IMR-90 (cell line): ENCODE data around the gene SMG5. TPM values are rescaled to one million over a fixed set of nuclear protein-coding genes. Genes with fewer than 3 reads are reported as not detected.

Source experiments
- ATAC-seq: fragments of 200-7000 bp; cut with Tn5 transposase; 2 replicates; pipeline ENCODE4 v1.9.1; 2020; ENCODE audit warnings: low read depth, mild to moderate bottlenecking, moderate library complexity
- BruUV-seq: library from RNA; stranded (reverse); fragments of 400-500 nt; replicated peaks from 2 replicates; lab custom pipeline; 2021; lab: Mats Ljungman, UMichigan
- CTCF ChIA-PET: fragments of 300-600 bp; formaldehyde crosslinking; extraction: SDS; loops from one replicate; lab custom pipeline; 2021; ENCODE audit warnings: antibody characterized with exemption; lab: Yijun Ruan, JAX
- POLR2A ChIA-PET: fragments of 300-600 bp; sonication (Branson Sonifier 250); formaldehyde crosslinking; loops from one replicate; lab custom pipeline; 2022; ENCODE audit warnings: antibody characterized with exemption; ENCODE audit not compliant: unreplicated experiment; lab: Charles Lee
- DNase-seq: peaks from one replicate; pipeline ENCODE4 v3.0.0; 2013
- H2AFZ ChIP-seq: replicated peaks from 2 replicates; pipeline ENCODE3; 2013; ENCODE audit warnings: low read length, mild to moderate bottlenecking; ENCODE audit not compliant: poor library complexity
- H2AK5ac ChIP-seq: 2 replicates; pipeline ENCODE4 v1.6.1; 2013; ENCODE audit warnings: low read depth, low read length, inconsistent platforms
- H2AK9ac ChIP-seq: replicated peaks from 2 replicates; pipeline ENCODE3; 2013; ENCODE audit warnings: mild to moderate bottlenecking, low read depth, low read length, moderate library complexity; ENCODE audit not compliant: poor library complexity
- H2BK120ac ChIP-seq: 2 replicates; pipeline ENCODE4 v1.6.1; 2013; ENCODE audit warnings: low read depth, low read length, inconsistent platforms
- H2BK15ac ChIP-seq: 3 replicates; pipeline ENCODE4 v1.6.1; 2013; ENCODE audit warnings: low read depth, low read length, inconsistent platforms
- H2BK20ac ChIP-seq: 2 replicates; pipeline ENCODE4 v1.6.1; 2013; ENCODE audit warnings: low read depth, mild to moderate bottlenecking, inconsistent platforms, low read length, moderate library complexity
- H2BK5ac ChIP-seq: 2 replicates; pipeline ENCODE4 v1.6.1; 2013; ENCODE audit warnings: mild to moderate bottlenecking, low read depth, low read length, inconsistent platforms; ENCODE audit not compliant: poor library complexity, severe bottlenecking
- H3K14ac ChIP-seq: replicated peaks from 2 replicates; pipeline ENCODE4 v1.6.1; 2013; ENCODE audit warnings: low read depth, low read length, inconsistent platforms
- H3K18ac ChIP-seq: 2 replicates; pipeline ENCODE4 v1.6.1; 2013; ENCODE audit warnings: low read depth, low read length, control low read depth
- H3K23ac ChIP-seq: 2 replicates; pipeline ENCODE4 v1.6.1; 2013; ENCODE audit warnings: low read depth, low read length, inconsistent platforms
- H3K27ac ChIP-seq: 2 replicates; pipeline ENCODE4 v1.5.1; 2013; ENCODE audit warnings: mild to moderate bottlenecking, control low read depth, low read length; ENCODE audit not compliant: insufficient read depth
- H3K27me3 ChIP-seq: 2 replicates; pipeline ENCODE4 v1.6.1; 2013; ENCODE audit warnings: low read length; ENCODE audit not compliant: control insufficient read depth, insufficient read depth
- H3K36me3 ChIP-seq: 2 replicates; pipeline ENCODE4 v1.6.1; 2013; ENCODE audit warnings: low read length, mixed read lengths; ENCODE audit not compliant: control insufficient read depth, insufficient read depth
- H3K4ac ChIP-seq: 2 replicates; pipeline ENCODE4 v1.6.1; 2013; ENCODE audit warnings: low read depth, low read length, inconsistent platforms
- H3K4me1 ChIP-seq: 2 replicates; pipeline ENCODE4 v1.6.1; 2013; ENCODE audit warnings: low read length, mixed read lengths; ENCODE audit not compliant: control insufficient read depth, insufficient read depth
- H3K4me2 ChIP-seq: 2 replicates; pipeline ENCODE4 v1.6.1; 2013; ENCODE audit warnings: low read depth, mild to moderate bottlenecking, control low read depth, low read length, moderate library complexity
- H3K4me3 ChIP-seq: 2 replicates; pipeline ENCODE4 v1.5.1; 2013; ENCODE audit warnings: low read depth, mild to moderate bottlenecking, control low read depth, low read length, moderate library complexity; ENCODE audit not compliant: insufficient read depth
- H3K56ac ChIP-seq: 2 replicates; pipeline ENCODE4 v1.6.1; 2013; ENCODE audit warnings: low read length, inconsistent platforms; ENCODE audit not compliant: insufficient read depth; ENCODE audit errors: extremely low read depth
- H3K79me1 ChIP-seq, 2 experiments: 2 replicates each; pipeline ENCODE4 v1.6.1; 2013; ENCODE audit warnings: low read length in 2 of 2, inconsistent platforms in 1 of 2, low read depth in 1 of 2
- H3K9ac ChIP-seq: 2 replicates; pipeline ENCODE4 v1.6.1; 2013; ENCODE audit warnings: low read depth, low read length, control low read depth
- H3K9me1 ChIP-seq: 2 replicates; pipeline ENCODE4 v1.6.1; 2013; ENCODE audit warnings: low read length, inconsistent platforms; ENCODE audit not compliant: insufficient read depth
- H3K9me3 ChIP-seq: 2 replicates; pipeline ENCODE4 v1.6.1; 2013; ENCODE audit warnings: low read length; ENCODE audit not compliant: control insufficient read depth, insufficient read depth
- H4K20me1 ChIP-seq: 2 replicates; pipeline ENCODE4 v1.6.1; 2013; ENCODE audit warnings: low read length, inconsistent platforms; ENCODE audit not compliant: insufficient read depth
- H4K5ac ChIP-seq: 2 replicates; pipeline ENCODE4 v1.6.1; 2013; ENCODE audit warnings: mild to moderate bottlenecking, low read depth, low read length, control low read depth
- H4K8ac ChIP-seq, 2 experiments: 2 replicates each; pipeline ENCODE4 v1.6.1; 2013; ENCODE audit warnings: low read depth in 2 of 2, low read length in 2 of 2, control low read depth in 1 of 2, inconsistent platforms in 1 of 2
- H4K91ac ChIP-seq: 2 replicates; pipeline ENCODE4 v1.6.1; 2013; ENCODE audit warnings: low read depth, low read length, inconsistent platforms; ENCODE audit not compliant: insufficient read depth
- BHLHE40 ChIP-seq: fragments of 150-350 bp; IDR thresholded peaks from 2 replicates; pipeline ENCODE4 v1.6.1; 2016; ENCODE audit warnings: mild to moderate bottlenecking, low read depth, low read length
- CHD1 ChIP-seq: IDR thresholded peaks from 2 replicates; pipeline ENCODE4 v1.6.1; 2012; ENCODE audit warnings: low read depth, low read length, improper control_type of control experiment
- CTCF ChIP-seq: conservative IDR thresholded peaks from 2 replicates; pipeline ENCODE4 v1.5.1; 2012; ENCODE audit warnings: mild to moderate bottlenecking, low read depth, low read length, improper control_type of control experiment
- RCOR1 ChIP-seq: IDR thresholded peaks from 2 replicates; pipeline ENCODE4 v1.6.1; 2012; ENCODE audit warnings: mild to moderate bottlenecking, low read length, improper control_type of control experiment; ENCODE audit not compliant: insufficient replicate concordance
- WGBS, 2 experiments: methylation state at CpG; one replicate each; pipeline versions ENCODE4 v1.1.5 to v1.1.7; 2013; ENCODE audit warnings: missing lambda C conversion rate in 2 of 2; ENCODE audit not compliant: insufficient read length in 1 of 2; ENCODE audit errors: extremely low coverage in 2 of 2; 5-methylcytosine and 5-hydroxymethylcytosine counted together
- dilution Hi-C: fragments of 300-500 bp; cut with HindIII; formaldehyde crosslinking; loops from one replicate; pipeline ENCODE4 v1.14.3; 2018; ENCODE audit warnings: low sequenced_read_pairs; ENCODE audit not compliant: unreplicated experiment
- in situ Hi-C: fragments of 300-500 bp; cut with MboI; formaldehyde crosslinking; loops from 3 replicates; pipeline ENCODE4 v1.14.3; 2019; ENCODE audit warnings: low sequenced_read_pairs, inconsistent platforms, mixed read lengths
- intact Hi-C: fragments of 100-400 bp; cut with micrococcal nuclease; formaldehyde crosslinking; loops from 2 replicates; pipeline ENCODE4 v1.10.0; 2022
- polyA plus RNA-seq, 3 experiments: library from polyadenylated mRNA; depleted of rRNA; stranded (reverse); fragments of >200 nt; gene quantifications; 2 replicates each; pipeline ENCODE4 v1.2.3, GENCODE V29; 2012; ENCODE audit warnings: low replicate concordance in 1 of 3
- total RNA-seq: library from RNA; depleted of rRNA; stranded (reverse); fragments of >200 nt; gene quantifications from 2 replicates; pipeline ENCODE4 v1.2.3, GENCODE V29; 2012

SMG5 gene
- total and polyA plus RNA-seq, 2 of the 4 experiments (the other 2 are of a cell fraction) = 34.7 to 37.3 TPM

- peak overlapping the region; percentile 26 for H2AK9ac ChIP-seq
- ATAC-seq (no peak), DNase-seq (no peak)
- H3K9me3 ChIP-seq = no peaks in the 10 kb centered on the region
- no peak overlapping the region for H3K18ac ChIP-seq
- H4K5ac ChIP-seq = no peak overlapping the region
- peaks cover 12% of the 10 kb centered on the region for H4K20me1 ChIP-seq
- H3K27ac ChIP-seq = no peak overlapping the region
- H3K4ac ChIP-seq = no peak overlapping the region
- no peaks in the 10 kb centered on the region for H3K27me3 ChIP-seq
- no peak overlapping the region for H3K56ac ChIP-seq
- H3K9me1 ChIP-seq = peaks cover 7% of the 10 kb centered on the region
- no peak overlapping the region for H2AK5ac ChIP-seq
- no peak overlapping the region for H2BK15ac ChIP-seq
- ChIA-PET POLR2A (no interaction called here), CTCF (no interaction called here)
- H3K4me3 ChIP-seq = no peak overlapping the region
- intact Hi-C loops (no loop called here), dilution Hi-C loops (no loop called here), in situ Hi-C loops (no loop called here)
- peaks cover 9% of the 10 kb centered on the region for H3K4me1 ChIP-seq
- no TSS peak for BruUV-seq
- no peak overlapping the region for H3K9ac ChIP-seq
- no peak overlapping the region for H3K14ac ChIP-seq
- H2BK20ac ChIP-seq = no peak overlapping the region
- WGBS, 2 experiments = 95% methylated on average over 17 of the region's 21 CpGs; no CpG with 5 or more reads in 1 of the 2 experiments
- H2BK5ac ChIP-seq = no peak overlapping the region
- no peak overlapping the region for H3K23ac ChIP-seq
- H4K8ac ChIP-seq = no peak overlapping the region
- no peak overlapping the region for H2AFZ ChIP-seq
- no peak overlapping the region for H2BK120ac ChIP-seq
- TF ChIP-seq CHD1 (no peak), RCOR1 (no peak), CTCF (no peak), BHLHE40 (no peak)
- H3K4me2 ChIP-seq = no peak overlapping the region
- no peak overlapping the region for H4K91ac ChIP-seq
- peaks cover 10% of the 10 kb centered on the region; the same call in 1 of the 2 replicates for H3K36me3 ChIP-seq
- H3K79me1 ChIP-seq = peaks cover 21 to 41% of the 10 kb centered on the region in 2 experiments; a peak in 3 of 4 replicates
These were observed 2.8 kb upstream of the SMG5 start for GRCh38 chr1:156285437-156285836.
